Measurements from ENCODE around the gene RTN4RL1. TPM values are rescaled to one million over a fixed set of nuclear protein-coding genes. Genes with fewer than 3 reads are reported as not detected.

The RTN4RL1 gene
- total RNA-seq, 1 donor from 2014 or later, result 11.5 TPM

DNA sequence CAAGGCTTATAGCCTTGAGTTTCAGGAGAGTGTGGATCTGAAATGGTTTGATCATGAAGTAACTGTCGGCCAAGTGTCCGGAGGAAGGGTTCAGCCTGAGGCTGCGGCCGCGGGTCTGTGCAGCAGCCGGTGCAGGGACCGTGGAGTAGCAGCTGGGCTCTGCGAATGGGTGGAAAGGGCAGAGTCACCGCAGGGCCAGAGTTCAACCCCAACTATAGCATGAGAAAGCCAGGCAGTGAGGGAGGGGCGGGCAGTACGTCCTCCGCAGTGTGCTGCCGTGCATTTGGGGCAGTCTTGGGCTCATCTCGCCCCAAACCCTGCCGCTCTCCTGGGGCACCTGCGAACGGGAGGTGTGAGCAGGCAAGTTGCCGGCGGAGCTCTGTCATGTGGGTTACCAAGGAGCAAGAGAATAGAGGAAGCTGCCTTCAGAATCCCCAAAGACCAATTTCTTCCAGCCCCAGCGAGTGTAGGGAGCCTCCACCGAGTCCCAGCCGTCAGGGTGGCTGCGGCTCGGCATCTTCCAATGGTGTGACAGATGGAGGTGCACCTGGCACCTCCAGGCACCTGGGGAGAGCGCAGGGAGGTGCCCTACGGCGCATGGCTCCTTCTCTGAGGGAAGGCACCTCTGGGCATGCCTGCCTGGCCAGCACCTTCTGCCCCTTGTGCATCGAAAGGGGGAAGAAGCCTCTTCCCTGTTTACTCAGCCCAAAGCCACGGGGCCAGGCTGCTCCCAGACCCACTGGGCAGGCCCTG, 108.0 kb downstream of the RTN4RL1 start:
- no peaks in the 10 kb centered on the region for H3K4me1 ChIP-seq
- H3K9me3 ChIP-seq, result no peaks in the 10 kb centered on the region
- DNase-seq (ENCODE audit: low spot score in 2 of 2), result no peak
- peaks cover 7% of the 10 kb centered on the region for H3K27me3 ChIP-seq
- intact Hi-C loops (cut with DNase I), result no loop called here
- no peak overlapping the region for H3K27ac ChIP-seq
- TF ChIP-seq, protein P1, sequence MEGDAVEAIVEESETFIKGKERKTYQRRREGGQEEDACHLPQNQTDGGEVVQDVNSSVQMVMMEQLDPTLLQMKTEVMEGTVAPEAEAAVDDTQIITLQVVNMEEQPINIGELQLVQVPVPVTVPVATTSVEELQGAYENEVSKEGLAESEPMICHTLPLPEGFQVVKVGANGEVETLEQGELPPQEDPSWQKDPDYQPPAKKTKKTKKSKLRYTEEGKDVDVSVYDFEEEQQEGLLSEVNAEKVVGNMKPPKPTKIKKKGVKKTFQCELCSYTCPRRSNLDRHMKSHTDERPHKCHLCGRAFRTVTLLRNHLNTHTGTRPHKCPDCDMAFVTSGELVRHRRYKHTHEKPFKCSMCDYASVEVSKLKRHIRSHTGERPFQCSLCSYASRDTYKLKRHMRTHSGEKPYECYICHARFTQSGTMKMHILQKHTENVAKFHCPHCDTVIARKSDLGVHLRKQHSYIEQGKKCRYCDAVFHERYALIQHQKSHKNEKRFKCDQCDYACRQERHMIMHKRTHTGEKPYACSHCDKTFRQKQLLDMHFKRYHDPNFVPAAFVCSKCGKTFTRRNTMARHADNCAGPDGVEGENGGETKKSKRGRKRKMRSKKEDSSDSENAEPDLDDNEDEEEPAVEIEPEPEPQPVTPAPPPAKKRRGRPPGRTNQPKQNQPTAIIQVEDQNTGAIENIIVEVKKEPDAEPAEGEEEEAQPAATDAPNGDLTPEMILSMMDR (IDR thresholded peaks at IDR 0.05), result no peak
- H3K4me3 ChIP-seq, result no peak overlapping the region
- no peaks in the 10 kb centered on the region for H3K36me3 ChIP-seq

GRCh38 chr17:1916316-1916715, 108.8 kb downstream of the RTN4RL1 start:
- Histone ChIP-seq H3K27me3 (peaks cover 7% of the 10 kb centered on the region), H3K36me3 (no peaks in the 10 kb centered on the region), H3K9me3 (no peaks in the 10 kb centered on the region), H3K4me1 (no peaks in the 10 kb centered on the region), H3K4me3 (no peak overlapping the region), H3K27ac (no peak overlapping the region)
- TF ChIP-seq, protein P1 (IDR thresholded peaks at IDR 0.05), result no peak
- no peak for DNase-seq (ENCODE audit: low spot score in 2 of 2)
- intact Hi-C loops (cut with DNase I), result no loop called here

DNA sequence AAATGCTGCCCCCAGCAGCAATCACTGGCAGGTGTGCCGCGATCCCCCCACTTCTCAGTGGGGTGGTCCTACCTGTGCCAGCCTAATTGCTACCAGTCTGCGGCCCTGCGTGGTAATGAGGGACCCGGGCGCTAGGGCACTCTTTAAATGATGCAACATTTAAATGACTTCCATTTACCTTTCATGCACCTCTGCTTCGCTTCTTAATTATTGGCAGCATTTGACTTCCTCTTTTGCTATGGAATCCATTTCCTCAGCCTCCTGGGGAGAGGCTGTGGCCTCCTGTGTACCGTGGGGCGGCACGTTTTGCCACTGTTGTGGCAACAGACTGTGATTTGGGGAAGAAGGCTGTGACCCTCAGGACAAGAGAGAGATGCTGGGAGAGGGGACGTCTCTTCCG, 109.2 kb downstream of the RTN4RL1 start:
- H3K4me3 ChIP-seq, result no peak overlapping the region
- intact Hi-C loops (cut with DNase I), result no loop called here
- H3K36me3 ChIP-seq, result no peaks in the 10 kb centered on the region
- DNase-seq (ENCODE audit: low spot score in 2 of 2), result no peak
- H3K27me3 ChIP-seq, result peaks cover 7% of the 10 kb centered on the region
- no peaks in the 10 kb centered on the region for H3K9me3 ChIP-seq
- TF ChIP-seq, protein P1 (IDR thresholded peaks at IDR 0.05), result no peak
- no peak overlapping the region for H3K27ac ChIP-seq
- no peaks in the 10 kb centered on the region for H3K4me1 ChIP-seq

GRCh38 chr17:1914661-1915083, 110.5 kb downstream of the RTN4RL1 start:
- intact Hi-C loops (cut with DNase I), result no loop called here
- H3K27ac ChIP-seq, result no peak overlapping the region
- no peak for DNase-seq (ENCODE audit: low spot score in 2 of 2)
- H3K27me3 ChIP-seq, result peaks cover 7% of the 10 kb centered on the region
- H3K9me3 ChIP-seq, result no peaks in the 10 kb centered on the region
- H3K4me3 ChIP-seq, result no peak overlapping the region
- TF ChIP-seq, protein P1 (IDR thresholded peaks at IDR 0.05), result no peak
- H3K36me3 ChIP-seq, result no peaks in the 10 kb centered on the region
- H3K4me1 ChIP-seq, result no peaks in the 10 kb centered on the region

DNA sequence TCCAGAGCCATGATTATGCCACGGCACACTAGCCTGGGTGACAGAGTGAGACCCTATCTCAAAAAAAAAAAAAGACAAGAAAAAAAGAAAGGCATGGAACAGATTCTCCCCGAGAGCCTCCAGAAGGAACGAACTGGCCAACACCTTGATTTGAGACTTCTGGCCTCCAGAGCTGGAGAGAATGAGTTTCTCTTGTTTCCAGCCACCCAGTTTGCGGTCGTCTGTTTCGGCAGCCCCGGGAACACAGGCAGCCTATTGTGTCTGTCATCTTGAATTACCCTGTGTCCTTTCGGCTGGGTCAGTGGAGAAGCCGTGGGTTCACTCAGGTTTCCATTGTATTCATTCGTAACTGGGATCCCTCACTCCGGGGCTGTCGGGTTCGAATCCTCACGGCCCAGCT, 111.4 kb downstream of the RTN4RL1 start:
- intact Hi-C loops (cut with DNase I), result no loop called here

More for the DNA sequence above, 111.4 kb downstream of the RTN4RL1 start:
- H3K4me1 ChIP-seq, result no peaks in the 10 kb centered on the region
- no peaks in the 10 kb centered on the region for H3K36me3 ChIP-seq
- H3K27ac ChIP-seq, result no peak overlapping the region
- no peaks in the 10 kb centered on the region for H3K9me3 ChIP-seq
- H3K27me3 ChIP-seq, result peaks cover 7% of the 10 kb centered on the region
- H3K4me3 ChIP-seq, result no peak overlapping the region
- TF ChIP-seq, protein P1 (IDR thresholded peaks at IDR 0.05), result no peak
- DNase-seq (ENCODE audit: low spot score in 2 of 2), result no peak

Data from ascending aorta (tissue), 2 donors.